Fibroblast of the aortic adventitia (primary cell): ENCODE measurements around the gene SACS. TPM values are rescaled to one million over a fixed set of nuclear protein-coding genes. Genes with fewer than 3 reads are reported as not detected.

Experiments used
- DNase-seq: peaks from one replicate; pipeline ENCODE4 v3.0.0-alpha.2; 2010; ENCODE audit warnings: low read depth
- H3K4me3 ChIP-seq: 2 replicates; pipeline ENCODE4 v1.5.1; 2011; ENCODE audit warnings: low read depth, mild to moderate bottlenecking, control low read depth, low read length, moderate library complexity
- CTCF ChIP-seq: IDR thresholded peaks from 2 replicates; pipeline ENCODE4 v1.5.1; 2011; ENCODE audit warnings: mild to moderate bottlenecking, low read length, control low read depth, inconsistent platforms; ENCODE audit not compliant: insufficient read depth
- total RNA-seq: library from RNA; depleted of rRNA; stranded (reverse); fragments of >200 nt; gene quantifications from 2 replicates; pipeline ENCODE4 v1.2.3, GENCODE V29; 2012; ENCODE audit warnings: low replicate concordance

SACS gene
- total RNA-seq, 1 donor, result 66.2 TPM

DNA sequence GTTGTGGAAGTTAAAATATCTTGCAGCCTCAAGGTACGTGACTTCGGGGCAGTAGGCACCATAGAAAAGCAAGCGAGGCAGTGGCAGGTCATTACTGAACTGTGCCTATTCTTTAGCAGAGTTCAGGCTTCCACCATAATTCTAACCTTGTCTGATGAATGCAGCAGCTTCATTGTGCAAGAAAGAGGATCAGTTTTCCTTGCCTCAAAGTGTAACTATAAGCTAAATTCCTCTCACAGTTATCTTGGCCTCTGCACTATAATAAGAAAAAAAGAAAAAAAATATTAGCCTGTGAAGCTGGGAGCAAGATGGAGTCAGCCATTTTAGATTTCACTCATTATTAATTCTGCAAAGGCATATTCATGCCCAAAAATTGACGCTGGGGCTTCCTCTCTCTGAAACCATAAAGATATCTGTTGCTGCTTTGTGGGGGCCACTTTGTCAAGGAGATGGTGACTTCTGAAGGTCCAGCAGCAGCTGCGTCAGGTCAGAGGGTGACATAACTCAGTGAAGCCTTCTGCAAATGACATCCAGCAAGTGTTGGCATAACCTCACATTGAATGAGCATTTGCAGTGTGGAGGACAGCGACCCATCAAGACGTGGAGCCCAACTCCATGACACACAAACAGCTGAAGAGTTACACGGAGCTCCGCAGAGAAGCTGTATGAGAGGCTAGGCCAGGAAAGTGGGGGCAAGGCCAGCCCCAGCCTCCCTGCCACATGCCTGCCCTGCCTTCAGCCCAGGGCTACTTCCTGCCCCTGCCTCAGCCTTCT lies 23.1 kb upstream of the SACS start:
- TF ChIP-seq CTCF, result no peak
- H3K4me3 ChIP-seq, result no peak overlapping the region
- DNase-seq, result no peak

DNA sequence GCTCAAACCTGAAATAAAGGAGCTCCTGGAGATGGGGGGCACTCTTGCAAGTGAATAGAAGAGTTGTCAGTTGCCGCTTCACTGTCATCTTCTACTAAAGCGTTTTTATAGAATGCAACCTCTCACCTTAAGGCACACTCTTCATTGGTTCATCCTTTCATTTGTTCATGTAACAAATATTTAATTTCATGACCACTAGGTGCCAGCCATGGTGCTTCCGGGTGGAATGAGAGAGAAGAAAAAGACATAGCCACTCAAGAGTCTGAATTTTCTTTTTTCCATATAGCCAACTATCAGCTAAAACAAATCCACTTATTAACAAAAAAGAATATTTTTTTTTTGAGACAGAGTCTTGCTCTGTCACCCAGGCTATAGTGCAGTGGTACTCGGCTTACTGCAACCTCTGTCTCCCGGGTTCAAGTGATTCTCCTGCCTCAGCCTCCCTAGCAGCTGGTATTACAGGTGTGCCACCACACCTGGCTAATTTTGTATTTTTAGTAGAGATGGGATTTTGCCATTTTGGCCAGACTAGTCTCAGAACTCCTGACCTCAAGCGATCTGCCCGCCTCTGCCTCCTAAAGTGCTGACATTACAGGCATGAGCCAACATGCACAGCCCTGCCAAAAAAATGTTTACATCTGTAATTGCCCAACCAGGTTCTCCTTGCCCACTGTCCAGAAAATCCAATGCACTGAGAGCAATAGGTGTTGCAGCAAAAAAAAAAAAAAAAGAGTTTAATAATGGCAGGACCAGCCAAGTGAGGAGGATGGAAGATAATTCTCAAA lies 22.1 kb upstream of the SACS start:
- no peak for DNase-seq
- no peak for TF ChIP-seq CTCF
- no peak overlapping the region for H3K4me3 ChIP-seq

GRCh38 chr13:23453132-23453531 lies 19.6 kb upstream of the SACS start:
- TF ChIP-seq CTCF, result no peak
- H3K4me3 ChIP-seq, result no peak overlapping the region
- DNase-seq, result no peak

DNA sequence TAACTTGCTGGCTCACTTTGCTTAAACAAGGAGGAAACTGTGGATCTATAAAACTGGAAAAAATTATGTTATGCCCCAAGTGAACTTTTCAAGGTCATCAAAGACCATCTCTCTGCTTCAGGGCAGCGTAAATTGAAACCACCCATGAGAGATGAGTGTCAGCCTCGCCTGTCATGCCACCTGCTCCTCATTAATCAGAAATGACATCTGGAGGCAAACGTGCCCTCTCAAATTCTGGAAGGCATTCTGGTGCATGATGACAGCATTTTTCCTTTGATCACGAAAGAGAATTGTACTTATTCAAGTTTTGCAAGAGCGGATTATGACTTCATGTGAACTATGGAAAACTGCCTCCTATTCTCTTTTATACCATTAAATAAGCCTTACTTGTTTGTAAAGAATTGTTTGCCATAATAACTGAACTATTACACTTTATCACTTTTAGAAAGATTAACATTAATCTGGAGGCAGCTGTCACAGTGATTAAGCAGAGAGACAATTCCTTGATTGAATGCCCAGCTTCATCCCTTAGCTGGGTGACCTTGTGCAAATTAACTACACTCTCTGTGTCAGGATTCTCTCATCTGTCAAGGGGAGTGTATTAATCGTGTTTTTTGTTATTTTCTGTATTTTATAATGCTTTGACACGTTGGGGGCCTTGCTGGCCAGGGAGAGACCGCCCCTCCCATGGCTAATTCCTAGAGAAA lies 17.0 kb upstream of the SACS start:
- no peak for DNase-seq
- H3K4me3 ChIP-seq, result no peak overlapping the region
- TF ChIP-seq CTCF, result no peak

DNA sequence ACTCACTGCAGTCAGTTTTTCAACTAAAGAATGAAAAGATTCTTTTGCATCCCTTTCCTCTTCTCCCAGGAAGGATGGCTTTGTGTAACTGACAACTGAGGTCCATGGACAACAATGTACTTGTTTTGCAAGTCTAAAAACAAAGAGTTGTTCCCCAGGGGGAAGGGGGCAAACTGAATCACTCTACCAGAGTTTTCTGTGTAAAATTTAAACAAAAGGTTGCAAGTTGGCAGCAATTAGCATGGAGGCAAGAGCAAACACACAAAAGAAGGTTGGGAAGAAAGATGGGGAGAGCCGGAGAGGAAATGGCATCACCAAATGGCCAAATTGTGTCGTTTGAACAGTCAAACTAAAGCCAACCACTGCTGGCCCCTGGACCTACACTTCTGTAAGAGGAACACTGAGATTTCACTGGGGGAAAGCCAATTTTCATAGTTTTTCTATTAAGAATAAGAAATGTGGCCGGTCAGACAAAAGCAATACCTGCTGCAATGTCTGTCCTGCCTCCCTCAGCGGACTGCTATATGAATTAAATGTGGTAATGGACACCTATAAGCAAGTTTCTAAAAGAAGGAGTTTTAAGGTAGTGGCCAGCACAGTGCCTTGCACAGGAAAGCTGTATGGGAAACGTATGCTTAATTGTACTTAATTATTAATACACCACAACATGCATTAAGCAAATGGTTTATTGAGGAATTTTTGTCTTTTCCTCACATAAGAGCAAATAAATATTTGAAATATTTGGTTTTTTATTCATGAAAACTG lies 16.1 kb upstream of the SACS start:
- DNase-seq, result no peak
- no peak overlapping the region for H3K4me3 ChIP-seq
- TF ChIP-seq CTCF, result no peak

DNA sequence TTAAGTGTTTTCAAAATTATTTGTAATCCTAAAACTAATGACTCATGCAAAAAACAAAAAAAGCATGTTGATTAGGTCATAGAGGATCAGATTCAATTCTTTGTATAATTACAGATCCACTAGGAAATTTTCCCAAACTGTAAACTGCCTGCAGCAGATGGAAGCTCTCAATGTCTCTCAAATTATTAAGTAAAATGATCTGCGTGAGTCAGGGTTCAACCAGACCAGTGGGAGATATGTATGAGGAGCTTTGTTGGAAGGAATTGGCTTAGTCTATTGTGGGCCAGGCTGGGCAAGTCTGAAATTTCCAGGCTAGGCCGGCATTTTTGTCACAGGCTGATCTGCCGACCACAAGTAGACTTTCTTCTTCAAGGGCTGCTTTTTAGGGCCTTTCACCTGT lies 14.4 kb upstream of the SACS start:
- peak; percentile 88 for DNase-seq
- no peak overlapping the region for H3K4me3 ChIP-seq
- TF ChIP-seq CTCF, result no peak
